Measurements from ENCODE around the gene DSC2.
"Not testable (repeated sequence)": the region's sequence is repeated elsewhere in the genome, so short reads cannot be mapped to it uniquely, and the experiment has no call there.

Gene DSC2

DNA sequence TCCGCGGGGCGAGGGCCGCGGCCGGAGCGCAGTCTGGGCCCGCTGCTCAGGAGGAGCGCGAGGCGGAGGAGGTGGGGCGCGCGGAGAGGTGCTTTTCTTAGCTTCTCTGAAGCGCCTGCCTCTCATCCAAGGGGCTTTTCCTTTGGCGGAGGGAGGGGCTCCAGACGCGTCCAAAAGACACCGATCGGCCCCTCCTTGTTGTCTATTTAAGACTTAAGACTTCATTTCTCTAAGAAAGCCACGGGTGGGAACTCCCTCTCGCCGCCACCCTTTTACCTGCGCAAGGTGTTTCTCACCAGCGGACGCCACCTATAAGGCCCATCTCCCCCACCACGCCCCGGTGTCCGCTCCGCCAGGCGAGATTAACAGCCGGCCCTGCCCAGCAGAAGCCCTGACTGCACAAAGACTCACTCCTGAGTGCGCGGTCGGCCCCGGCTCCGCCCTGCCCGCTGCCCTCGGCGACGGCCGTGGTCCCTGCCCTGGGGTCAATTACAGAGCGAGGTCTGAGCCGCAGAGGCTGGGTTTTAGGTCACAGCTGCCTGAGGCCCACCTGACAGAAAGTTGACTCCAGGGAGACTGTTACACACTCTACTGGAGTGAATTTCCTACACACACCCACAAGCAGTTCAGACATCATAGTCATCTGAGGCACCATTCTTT is at the start of gene DSC2:
Gene DSC2, minus strand, starts transcription at position 397 of the 660 bp plus-strand sequence. CDS start 450 bp downstream, outside the sequence.
- DNase-seq, result peak in 1 of 2 experiments; percentile 50

DNA sequence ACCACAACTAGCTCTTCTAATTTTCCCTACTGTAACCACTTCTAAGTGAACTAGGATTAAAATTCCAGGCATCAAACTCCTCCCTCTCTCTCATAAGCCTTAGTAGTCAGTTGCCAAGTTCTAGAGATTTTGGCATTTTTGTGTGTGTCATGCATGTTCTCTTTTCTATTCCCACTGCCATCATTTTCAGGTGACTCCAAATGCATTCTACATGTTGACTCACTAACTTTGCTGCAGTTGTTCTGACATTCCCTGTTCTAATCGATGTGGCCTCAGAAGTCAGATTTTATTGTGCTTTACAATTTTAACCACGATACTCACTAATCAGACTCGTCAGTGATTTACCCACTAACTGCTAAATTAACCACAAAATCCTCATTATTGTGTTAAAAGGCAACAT is 47.1 kb upstream of the DSC2 start:
- no peak for DNase-seq

DNA sequence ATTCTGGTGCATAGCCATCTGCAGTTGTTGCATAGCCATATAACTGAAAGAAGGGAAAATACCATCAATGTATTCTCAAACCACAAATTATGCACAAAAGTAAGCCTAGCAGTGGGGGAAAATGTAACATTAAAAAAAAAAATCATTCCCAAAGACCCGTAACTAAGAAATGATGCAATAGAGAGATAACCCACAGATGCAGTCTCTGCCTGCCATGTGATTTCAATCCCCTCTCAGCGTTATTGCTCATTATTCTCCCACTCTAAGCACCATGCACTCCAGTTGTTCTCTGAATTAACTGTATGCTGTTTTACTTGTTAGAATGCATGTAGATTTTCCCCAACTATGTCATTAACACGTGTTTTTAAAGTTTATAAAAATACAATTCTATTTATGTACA is 46.4 kb upstream of the DSC2 start:
- no peak for DNase-seq

DNA sequence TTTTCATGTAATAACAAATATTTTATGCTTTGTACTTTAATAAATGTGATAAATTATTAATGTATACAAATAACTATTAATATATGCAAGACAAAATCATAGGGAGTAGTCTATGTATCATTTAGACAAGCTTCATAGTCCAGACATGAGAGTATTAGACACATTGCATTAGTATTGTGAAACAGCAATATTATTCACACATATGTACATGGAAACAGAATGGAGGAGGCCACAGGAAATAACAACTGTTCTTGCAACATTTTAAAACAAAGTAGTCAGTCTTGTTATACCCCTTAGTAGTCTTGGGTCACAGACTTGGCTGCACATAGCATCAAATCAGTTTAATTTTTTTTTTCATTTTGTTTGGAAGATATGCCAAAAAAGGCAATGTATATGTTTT is 44.6 kb upstream of the DSC2 start:
- no peak for DNase-seq

DNA sequence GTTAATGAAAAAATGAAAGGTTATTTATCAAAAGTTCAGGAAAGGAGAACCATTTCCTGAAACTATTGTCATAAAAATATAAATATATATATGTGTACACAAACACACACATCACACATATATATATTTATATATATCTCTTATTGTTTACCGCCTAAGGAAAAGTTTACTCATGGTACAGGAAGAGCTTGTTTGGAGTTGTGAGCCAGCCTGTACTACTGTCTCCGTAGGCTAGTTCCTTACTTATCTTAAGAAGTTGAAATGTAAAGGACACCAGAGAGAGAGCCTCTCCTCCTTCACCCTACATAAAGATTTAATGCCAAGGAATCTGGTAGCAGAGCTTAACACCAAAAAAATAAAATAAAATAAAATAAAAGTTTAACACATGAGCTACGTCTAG is 40.8 kb upstream of the DSC2 start:
- DNase-seq, result no peak

DNA sequence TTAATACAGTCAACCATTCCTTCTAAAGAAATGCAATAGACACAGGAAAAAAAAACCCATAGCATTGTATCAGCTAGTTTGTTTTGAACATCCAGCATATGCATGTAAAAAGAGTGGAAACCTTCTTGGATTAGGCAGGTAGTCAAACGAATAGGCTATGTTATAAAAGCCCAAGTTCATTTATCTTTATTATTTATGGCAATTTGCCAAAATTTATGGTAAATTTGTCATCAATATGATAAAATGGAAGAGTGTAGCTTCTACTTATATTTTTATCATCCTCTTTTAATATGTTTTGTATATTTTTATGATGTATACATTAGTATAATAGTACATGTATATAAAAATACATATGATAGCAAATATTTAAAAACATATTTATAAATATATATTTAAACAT is 36.5 kb upstream of the DSC2 start:
- no peak for DNase-seq

DNA sequence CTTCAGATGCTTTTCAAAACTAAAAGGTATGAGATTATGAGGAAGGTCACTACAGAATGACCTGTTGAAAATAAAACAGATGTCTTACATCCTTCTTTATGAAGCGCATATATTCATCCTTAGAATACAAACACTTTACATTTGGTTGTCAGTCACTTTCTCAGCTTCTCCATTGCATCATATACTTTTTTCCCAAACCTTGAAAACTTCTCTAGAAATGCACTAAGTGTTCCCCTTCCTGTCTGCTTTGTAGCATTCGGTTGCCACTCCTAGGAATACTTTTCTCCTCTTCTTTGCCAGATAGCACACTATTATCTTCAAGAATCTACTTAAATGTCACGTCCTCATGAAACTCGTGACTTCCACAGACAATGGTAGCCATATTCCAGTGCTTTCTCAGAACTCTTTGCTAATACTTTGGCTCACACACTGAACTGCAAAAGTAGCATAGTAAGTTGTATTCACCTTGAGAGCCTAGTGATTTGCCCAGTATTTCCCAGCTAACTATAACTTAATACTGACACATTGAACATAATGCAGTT is 32.8 kb upstream of the DSC2 start:
- no peak for DNase-seq

DNA sequence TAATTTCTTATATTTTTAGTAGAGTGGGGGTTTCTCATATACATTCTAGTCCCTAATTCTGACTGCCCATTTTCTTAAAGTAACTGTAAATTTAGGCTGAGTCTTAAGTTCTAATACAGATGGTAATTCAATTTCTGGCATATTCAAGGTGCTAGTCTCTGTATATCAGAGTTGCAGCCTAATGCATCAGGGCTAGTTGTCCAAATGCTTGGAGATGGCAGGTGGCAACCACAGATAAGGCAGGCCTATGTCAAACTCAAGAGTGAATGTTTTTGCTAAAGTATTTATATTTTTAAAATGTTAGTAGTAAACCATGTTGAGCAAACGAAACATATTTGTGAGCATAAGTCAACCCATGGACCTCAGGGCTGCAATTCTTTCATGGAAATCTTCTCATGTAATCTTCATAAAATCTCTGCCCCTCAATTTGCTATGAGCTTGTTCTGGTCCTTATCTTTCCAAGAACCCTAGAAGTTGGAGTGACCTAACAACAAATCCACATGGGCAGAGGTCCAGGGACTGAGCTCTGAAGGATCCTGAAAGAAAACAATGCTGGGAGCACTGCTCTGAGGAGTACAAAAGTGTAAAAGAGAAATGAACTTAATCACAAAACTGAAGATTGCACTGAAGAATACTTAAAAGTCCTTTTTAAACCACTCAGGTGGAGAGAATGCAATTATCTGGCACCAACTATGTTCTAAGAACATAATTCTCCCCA is 27.3 kb upstream of the DSC2 start:
- no peak for DNase-seq

DNA sequence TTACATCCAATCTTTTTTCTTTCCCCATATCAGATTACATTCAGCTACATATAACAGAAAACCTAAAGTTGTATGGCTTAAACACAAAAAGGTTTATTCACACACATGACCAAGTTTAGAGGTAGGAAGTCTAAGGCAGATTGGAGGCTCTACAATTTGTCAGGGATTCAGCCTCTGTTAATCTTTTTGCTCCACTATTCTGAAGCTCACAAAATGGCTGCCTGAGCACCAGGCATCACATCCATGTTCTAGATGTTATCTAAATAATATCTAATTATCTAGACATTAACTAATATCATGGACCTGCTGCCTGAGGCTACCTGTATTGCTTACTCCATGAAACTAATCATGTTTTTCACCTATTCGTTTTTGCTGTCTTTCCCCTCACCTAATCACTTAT is 23.7 kb upstream of the DSC2 start:
- no peak for DNase-seq

DNA sequence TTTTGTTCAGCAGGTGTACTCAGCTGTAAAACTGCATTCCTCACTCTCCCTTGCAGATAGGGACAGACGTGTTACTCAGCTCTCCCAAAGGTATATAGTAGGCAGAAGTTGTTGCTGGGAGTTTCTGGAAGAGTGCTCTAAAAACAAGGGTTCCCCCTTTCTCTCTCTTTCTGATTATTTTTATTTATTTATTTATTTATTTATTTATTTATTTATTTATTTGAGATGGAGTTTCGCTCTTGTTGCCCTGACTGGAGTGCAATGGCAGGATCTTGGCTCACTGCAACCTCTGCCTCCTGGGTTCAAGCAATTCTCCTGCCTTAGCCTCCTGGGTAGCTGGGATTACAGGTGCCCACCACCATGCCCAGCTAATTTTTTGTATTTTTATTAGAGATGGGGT is 20.9 kb upstream of the DSC2 start:
- DNase-seq, result not testable (repeated sequence)

DNA sequence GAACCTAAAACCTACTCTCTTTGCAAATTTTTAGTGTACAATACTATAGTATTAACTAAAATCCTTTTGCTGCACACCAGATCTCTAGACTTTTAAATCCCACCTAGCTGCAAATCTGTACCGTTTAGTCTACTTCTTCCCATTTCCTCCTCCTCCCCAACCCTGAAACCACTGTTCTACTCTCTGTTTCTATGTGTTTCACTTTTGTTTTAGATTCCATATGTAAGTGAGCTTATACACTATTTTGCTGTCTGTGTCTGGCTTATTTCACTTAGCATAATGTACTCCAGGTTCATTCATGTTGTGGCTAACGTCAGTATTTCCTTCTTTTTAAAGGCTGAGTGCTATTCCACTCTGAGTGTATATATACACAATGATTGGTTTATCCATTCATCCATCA is 18.4 kb upstream of the DSC2 start:
- DNase-seq, result no peak

DNA sequence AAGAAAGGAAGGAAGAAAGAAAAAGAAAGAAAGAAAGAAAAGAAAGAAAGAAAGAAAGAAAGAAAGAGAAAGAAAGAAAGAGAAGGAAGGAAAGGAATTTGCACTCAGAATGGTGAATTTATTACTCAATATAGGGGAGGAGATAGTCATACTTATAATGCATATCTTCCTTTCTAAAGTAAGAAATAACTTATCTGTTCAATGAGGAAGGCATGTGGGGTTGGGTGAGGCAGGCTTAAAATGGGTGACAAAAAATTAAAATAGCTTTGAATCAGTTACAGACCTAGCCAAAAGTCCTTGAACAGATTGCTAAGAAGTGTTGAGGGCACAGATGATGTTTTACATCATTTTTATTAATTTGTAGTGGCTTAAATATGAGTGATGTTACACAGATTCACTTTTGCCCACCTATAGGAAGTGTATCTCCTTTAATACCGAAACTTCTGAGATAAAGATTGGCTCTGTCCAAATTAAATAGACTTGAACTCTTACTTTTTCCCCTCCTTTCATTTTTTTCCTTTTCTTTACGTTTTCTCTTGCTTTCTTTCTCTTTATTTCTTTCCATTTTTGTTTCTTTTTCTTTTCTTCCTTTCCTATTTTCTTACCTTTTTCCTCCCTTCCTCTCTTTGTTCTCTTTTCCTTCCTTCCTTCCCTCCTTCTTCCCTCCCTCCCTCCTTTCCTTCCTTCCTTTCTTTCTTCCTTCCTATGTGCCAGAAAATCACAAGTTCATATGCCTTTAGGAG is 14.8 kb upstream of the DSC2 start:
- DNase-seq, result no peak

DNA sequence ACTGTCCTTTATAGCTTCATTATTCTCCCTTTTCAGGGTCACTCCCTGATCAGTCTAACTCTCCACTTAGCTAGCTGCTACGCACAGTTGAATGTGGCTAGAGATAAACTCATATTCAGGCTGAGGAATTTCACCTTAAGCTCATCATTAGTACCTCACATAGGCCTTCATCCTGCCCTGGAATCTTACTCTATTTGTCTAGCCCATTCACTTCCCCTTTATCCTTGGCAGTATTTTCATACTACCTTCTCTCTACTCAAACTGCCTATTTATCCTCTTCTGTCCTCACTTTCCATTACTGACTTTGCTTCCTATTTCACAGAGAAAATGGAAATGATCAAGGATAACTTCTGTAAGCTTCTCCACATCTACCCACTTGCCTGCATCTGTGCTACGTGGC is 10.6 kb upstream of the DSC2 start:
- no peak for DNase-seq

DNA sequence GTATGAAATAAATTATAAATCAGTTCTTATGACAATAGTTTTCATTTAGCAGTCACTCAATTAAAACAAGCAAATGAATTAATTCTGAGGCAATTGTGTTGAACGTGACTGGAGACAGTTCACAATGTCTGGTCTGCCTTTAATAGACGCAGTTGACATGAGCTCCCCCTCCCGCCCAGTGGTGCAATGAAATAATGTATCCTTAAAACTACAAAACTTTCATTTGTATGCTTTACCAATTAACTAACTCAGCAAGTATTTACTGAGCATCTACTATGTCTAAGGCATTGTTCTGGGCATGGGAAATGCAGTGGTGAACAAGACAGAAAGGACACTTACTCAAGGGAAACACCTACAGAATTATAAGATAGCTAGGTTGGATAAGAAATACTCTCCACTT is 3.5 kb upstream of the DSC2 start:
- no peak for DNase-seq

DNA sequence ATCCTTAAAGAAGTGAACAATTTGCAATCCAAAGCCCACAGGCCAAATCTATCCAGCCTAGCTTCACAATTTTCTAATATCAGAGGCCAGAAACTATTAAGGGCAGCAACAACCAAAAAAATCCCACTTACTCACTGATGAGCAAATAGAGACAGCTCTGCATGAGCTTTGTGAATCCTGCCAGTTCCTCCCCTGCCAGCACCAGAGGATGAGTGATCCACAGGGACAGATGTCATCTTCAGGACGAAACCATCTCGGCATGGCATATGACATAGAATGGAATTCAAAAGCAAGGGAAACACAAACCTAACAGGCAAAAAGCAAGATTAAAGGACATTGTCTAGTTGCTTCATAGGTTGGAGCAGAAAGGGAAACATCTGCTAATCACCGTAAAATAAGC is 2.2 kb upstream of the DSC2 start:
- DNase-seq, result no peak

DNA sequence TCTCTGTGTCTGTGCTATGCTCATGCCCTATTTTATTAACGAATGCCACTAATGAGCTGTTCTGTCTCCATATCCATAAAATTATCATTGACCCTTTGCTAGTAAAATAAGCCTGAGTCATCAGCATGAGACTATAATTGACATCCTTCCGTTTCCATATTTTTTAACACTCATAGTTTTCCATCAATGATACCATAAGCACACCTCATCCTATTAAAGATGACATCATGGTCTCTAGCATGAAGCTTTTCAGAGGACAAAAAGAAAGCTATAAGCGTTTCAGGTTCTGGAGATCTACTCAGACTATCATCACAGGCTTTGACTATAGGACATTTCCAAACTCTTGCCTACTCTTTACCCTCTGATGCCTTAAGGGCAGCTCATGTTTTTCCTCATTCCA is 1.2 kb upstream of the DSC2 start:
- DNase-seq, result no peak

DNA sequence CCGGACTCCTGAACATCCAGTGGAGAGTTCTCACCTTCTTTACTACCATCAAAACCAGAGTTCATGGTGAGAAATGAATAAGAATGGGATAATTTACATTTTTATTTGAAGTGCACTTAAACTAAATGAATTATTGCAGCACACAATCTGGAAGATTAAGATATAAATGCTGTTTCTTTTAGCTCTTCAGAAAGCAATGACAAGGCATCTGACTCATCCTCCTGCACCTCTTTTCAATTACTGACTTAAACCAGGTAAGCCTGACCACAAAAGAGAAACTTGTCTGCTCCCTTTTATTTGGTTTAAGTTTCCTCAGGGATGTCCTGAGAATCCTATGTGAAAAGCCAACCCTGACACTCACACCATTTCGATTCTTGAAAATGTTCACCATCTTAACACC is 720 bp upstream of the DSC2 start:
- DNase-seq, result no peak

DNA sequence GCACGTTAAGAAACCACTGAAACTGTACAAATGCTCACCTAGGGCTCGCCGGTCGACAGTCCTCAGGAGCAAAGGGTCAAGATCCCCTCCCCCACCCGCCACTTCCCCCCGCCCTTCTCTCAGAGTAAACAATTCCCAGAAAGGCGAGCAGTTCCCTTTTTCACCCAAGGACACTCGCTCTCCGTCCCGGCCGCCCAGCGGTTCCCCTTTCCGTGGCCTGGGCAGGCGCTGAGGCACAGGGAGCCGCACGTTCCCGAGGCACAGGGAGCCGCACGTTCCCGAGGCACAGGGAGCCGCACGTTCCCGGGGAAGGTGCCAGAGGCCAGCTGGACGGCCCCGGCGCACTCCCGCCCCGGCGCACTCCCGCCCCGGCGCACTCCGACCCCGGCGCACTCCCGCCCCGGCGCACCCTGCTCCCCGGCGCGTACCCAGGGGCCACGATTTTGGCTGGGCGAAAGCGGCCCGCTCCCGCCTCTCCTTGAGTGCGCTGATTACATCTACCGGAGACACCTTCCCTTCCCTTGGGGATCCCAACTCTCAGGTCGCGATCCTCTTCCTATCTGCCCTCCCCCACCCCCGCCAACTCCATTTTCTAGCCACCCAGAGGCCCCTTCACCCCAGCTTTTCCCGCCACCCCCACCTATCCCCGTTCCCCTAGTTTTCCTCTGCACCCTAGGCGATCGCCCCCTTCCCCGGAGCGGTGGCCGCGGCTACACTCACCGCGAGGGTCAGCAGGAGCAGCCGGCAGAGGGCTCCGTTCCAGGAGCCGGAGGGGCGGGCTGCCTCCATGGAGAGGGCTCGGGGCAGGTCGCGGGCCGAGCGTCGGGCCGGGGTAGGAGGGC is 817 bp downstream of the DSC2 start:
- peak in 1 of 2 experiments; percentile 69 for DNase-seq

DNA sequence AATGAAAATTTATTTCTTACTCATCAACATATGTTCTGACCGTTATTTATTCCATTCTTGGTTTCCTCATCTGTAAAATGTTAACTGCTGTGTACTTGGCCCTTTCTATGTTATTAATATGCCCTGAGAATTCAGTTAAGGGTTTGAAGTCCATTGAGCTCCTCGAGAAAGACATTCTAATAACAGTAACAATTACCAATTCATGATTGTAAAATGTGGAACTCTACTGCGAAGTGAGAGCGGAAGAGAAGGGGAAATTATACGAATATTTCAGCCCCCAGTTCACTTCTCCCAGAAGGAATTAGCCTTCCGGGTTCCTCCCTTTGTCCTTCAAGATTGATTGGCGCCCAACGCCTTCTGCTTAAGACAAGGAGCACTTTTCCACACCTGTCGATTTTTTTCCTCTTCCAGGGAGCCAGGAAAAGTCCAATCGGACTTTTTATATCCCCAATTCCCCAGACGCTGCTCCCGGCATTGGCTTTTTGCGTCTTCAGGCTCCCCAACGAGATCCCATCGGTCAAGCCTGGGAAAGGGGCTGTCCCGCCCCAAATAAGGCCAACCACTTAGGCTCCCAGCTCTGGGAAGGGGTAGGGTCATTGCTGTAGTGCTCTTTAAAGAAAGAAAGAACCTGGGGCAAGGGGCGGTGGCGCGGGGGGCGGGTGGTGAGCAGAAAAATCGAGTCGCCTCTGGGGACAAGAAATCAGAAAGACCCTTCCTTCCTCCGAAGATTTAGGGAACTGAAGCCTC is 1.6 kb downstream of the DSC2 start:
- DNase-seq, result peak in 1 of 2 experiments; percentile 7

DNA sequence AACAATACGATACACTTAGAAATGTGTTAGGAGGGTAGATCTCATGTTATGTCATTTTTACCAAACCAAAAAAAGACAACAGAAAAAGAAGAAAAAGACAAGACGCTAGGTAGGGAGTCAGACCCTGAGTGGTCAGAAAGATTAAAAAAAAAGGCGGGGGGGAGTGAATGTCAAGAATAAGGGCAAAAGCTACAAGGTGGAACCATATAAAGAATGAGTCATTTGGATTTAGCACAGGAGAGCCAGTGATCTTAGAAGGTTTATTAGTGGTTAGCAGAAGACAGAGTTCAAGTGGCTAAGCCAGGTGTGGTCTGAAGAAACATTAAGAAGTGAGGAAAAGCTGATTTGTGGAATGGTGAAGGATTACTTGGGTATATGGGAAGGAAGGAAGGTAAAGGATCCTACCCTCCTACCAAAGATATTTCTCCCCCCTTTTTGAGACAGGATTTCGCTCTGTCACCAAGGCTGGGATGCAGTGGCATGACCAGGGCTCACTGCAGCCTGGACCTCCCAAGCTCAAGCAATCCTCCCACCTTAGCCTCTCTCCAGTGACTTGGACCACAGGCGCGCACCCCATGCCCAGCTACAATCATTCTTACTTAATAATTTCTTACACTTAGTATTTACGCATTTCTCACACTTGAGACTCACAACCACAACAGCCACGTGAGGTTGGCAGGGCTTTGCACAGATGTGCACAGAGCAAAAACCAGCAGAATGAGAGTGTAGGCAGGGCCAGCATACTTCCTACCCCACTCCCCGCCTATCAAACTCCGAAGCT is 2.6 kb downstream of the DSC2 start:
- no peak for DNase-seq

DNA sequence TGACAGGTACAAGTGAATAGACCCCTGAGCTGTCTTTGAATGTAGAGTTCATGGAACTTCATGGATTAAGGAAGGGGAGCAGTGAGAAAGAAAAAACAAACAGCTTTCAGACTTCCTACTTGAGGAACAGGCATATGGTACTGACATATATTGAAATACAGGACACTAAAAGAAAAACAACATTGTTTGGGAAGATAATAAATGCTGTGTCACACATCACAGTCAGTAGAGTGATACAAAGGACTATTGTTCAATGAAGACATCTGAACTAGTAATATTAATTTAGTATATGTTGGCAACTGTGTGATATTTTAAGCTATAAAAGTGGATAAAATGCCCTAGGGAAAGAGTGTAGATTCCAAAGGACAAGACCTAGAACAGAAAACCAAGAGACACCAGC is 3.3 kb downstream of the DSC2 start:
- peak in 1 of 2 experiments; percentile 24 for DNase-seq

Data from NCI-H526 (cell line).